SKM-1 (cell line): ENCODE results near the gene IVL.

Experiments used
- DNase-seq: peaks from one replicate; lab custom pipeline; 2025; ENCODE audit not compliant: unreplicated experiment; lab: John Stamatoyannopoulos, UW

Gene IVL

DNA sequence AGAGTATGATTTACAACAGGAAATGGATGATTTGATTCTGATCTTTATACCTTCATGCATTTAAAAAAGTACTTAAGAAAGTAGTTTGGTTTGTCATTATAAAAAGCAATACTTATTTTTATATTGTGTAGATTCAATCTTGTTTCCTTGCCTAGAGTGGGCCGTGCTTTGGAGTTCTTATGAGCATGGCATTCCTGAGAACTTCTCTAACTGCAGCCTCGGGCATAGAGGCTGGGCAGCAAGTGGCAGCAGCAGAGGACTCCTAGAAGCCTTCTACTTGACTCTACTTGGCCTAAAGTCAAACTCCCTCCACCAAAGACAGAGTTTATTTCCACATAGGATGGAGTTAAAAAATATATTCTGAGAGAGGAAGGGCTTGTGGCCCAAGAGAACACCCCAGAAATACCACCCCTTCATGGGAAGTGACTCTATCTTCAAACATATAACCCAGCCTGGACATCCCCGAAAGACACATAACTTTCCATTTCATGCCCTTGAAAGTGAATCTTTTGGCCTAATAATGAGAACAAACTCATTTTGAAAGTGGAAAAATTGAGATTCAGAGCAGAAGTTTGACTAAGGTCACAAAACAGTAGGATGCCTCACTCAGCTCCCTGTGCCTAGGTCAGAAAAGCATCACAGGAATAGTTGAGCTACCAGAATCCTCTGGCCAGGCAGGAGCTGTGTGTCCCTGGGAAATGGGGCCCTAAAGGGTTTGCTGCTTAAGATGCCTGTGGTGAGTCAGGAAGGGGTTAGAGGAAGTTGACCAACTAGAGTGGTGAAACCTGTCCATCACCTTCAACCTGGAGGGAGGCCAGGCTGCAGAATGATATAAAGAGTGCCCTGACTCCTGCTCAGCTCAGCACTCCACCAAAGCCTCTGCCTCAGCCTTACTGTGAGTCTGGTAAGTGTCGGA lies at the start of gene IVL:
IVL (plus strand) TSS at position 861 of the 916 bp plus-strand sequence. CDS start 1,252 bp downstream, outside the sequence.
- DNase-seq = no peak

DNA sequence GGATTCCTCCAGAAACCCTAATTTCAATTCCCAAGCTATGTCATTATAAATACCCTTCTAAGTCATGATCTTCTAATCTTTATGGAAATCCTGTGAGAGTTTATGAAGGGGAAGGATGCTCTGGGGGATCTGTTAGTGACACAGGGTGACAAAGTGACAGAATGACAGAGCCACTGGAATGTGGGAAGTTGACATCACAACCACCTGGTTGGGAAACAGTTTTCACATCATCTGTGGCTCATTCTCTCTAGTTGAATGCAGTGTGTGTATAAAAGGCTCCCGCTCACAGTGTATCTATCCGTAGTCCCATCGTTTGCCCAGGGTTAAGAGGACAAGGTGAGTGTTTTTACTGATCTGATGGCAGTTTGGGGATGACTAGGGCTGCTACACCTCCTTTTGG lies 48.6 kb upstream of the IVL start, which contains the start of gene LCE7A:
LCE7A (plus strand) TSS at position 301 of the 400 bp plus-strand sequence. CDS start 702 bp downstream, outside the sequence.
- no peak for DNase-seq

- DNase-seq = no peak
These were observed 48.2 kb upstream of the IVL start for GRCh38 chr1:152860129-152860528.

GRCh38 chr1:152861374-152861773 lies 47.0 kb upstream of the IVL start:
- no peak for DNase-seq

GRCh38 chr1:152864443-152864842 lies 43.9 kb upstream of the IVL start:
- no peak for DNase-seq

GRCh38 chr1:152866321-152866720 lies 42.0 kb upstream of the IVL start:
- DNase-seq = no peak

DNA sequence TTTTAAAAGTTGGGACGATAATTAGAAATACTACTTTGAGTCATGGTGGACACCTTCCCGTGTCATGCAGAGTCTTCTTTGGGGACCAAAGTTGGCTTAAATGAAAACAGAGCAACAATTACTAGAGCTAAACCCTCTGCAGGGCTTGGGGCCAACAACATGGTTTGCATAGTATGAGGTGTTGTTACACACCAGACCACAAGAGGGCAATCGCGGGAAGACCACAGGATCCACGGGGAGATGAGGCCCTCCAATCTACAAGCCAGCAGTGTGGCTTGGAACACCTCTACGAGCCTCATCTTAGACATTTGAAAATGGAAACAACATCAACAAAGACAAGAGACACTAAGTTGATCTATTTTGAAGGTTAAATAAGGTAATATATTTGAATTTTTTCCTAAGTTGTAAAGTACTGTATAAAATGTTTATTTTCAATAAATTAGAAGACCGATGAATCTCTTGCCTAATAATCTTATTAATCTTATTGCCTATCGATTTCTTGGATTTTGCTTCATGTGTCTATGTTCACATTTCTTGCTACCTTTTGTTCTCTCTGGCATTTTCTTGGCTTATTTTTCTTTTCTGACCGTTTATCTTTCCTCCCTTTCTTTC lies 38.4 kb upstream of the IVL start:
- peak; percentile 72 for DNase-seq

- DNase-seq = peak; percentile 16
These were observed 37.3 kb upstream of the IVL start for GRCh38 chr1:152870831-152871730.

GRCh38 chr1:152871731-152872126 lies 36.6 kb upstream of the IVL start:
- no peak for DNase-seq

DNA sequence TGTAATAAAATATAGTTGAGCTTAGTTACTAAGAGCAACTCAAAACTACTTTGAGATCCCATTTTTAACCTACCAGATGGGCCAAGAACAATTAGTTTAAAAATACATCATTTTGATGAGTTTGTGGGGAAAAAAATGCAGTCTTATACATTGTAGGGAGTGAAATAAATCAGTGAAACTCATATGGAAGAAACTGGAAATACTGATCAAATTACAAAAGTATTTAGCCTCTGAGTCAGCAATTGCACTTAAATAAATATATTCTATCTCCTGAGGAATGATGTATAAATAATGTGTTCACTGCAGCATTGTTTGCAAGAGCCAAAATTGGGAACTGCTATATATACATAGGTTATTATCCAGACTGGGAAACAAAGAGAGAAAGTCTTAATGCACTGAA lies 34.9 kb upstream of the IVL start:
- DNase-seq = no peak

DNA sequence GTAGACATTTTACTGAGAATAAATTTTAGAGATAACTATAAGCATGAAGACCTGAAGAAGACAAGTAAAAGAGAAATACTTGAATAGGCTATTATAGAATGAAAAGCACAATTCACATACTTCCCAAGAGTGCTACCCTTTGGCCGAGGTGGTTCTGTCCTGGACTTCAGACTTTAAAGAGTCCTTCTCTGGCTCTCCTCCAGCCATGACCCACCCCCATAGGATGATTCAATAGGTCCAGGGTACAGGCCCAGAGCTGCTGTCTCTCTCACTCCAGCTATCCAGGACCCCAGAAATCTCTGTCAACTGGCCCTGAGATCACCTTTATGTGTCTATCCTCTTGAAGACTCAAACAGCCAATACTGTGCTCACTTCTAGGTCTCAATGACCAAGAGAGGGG lies 31.5 kb upstream of the IVL start:
- no peak for DNase-seq

GRCh38 chr1:152878042-152878441 lies 30.3 kb upstream of the IVL start, which contains the start of gene SMCP:
Gene SMCP (plus strand): TSS chr1:152878322. CDS start chr1:152884423, 6,101 bp downstream.
- no peak for DNase-seq

DNA sequence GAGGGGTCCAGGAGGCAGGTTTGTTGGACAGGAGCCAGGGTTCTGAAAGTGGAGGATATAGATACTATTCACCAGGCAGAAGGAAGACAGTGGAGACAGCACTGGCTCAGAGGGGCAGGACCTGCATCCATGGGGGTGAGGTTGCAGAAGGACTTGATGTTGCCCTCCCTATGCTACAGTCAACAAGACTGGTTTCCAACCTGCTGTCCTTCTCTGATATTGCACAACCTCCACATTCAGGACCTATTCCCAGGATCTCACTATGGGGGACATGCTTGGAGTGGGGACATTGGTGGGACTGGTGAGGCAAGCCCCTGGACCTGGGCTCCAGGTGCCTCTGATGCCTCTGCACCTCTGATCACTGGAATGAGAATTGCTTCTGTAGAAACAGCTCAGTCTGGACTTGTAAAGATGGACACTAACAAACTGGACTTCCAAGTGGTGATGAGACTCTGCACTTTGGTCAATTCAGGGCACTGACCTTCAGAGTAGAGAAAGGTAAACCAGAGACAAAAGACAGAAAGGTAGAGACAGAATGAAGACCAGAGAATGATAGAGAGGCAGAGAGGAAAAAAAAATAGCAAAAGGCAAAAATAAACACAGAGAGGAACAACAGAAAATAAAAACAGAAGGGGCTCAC lies 28.7 kb upstream of the IVL start:
- DNase-seq = no peak

DNA sequence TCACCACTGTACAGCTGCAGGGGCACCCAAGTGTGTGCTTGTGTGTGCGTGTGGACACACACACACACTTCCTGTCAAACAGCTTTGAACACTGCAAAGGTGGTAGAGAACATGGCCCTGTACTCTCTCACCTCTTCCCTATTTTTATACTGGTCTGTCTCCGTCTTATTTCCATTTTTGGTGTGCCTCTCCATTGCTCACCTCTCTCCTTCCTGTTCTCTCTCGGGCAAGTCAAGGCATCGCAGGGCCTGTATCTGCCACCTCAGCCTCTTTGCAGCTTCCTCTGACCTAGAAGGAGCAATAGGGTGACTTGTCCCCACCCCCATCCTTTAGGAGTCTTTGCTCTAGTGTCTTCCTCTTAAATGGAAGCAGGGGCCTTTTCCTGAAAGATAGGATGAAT lies 28.0 kb upstream of the IVL start:
- no peak for DNase-seq

DNA sequence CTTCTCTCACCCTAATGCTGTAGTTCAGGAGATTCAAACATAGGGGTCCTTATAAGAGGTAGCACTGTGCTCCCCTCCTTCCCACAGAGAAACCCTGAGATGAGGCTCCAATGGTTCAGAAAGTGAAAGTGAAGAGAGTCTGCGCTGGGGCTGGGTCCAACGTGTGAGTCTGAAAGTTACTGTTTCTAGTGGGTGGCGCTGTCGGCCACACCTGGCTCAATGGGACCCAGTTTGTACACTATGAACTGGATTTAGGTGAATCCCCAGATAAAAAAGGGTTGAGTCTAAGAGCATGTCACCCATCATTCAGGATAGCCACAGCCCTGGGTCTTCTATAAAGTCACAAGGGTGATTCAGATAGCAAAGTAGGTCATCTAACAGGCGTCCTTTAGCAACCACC lies 27.4 kb upstream of the IVL start:
- DNase-seq = no peak

GRCh38 chr1:152884085-152884484 lies 24.3 kb upstream of the IVL start:
- DNase-seq = no peak

- no peak for DNase-seq
These were observed 23.8 kb upstream of the IVL start for GRCh38 chr1:152884506-152884905.

DNA sequence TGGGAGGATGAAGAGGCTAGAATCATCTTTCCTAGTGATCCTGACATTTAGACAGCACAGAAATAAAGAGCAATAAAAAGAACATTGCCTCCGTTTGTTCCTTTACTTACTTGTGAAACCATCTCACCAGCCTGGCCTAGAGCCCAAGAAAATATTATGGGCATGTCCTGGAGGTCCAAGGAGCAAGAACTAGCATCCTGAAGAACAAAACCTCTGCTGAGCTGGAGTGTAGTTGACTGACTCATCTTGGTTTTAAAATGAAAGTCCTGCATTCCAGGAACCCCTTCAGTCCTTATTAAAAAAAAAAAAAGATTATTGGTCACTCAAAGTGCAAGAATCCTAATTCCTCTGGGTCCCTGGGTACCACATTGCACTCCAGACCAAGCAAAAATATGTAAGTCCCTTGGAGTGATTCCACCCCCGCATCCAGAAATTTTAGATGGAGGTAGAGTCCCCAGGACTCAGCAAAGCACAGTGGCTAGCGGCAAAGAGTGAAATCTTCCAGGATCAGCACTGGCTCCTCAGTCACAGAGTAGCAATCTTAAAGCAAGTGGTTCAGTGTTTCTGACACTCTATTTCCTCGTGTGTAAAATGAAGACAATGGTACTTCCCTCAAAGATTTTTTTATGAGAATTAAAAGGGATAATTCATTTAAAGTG lies 23.3 kb upstream of the IVL start:
- DNase-seq = no peak

DNA sequence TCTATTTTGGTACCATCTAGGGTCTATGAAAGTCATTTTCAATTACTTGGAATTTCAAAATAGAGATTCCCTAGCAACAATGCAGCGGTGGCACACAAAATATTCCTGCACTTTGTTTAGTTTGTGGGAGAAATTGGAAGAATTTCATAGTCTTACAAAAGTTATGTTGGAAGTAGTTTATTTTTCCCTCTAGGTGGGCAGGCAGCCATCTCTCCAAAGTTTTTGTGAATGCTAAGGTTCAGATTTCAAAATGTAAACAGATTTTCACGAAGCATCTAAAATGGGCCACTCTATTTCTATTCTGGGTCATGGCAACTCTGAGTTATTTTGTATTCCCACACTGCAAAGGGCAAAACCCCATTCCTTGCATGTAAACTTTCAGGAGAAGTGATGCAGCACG lies 22.3 kb upstream of the IVL start:
- DNase-seq = no peak

- DNase-seq = no peak
These were observed 21.5 kb upstream of the IVL start for GRCh38 chr1:152886758-152887409.
